IMR-90 (cell line): ENCODE data around the gene CLEC11A. TPM values are rescaled to one million over a fixed set of nuclear protein-coding genes. Genes with fewer than 3 reads are reported as not detected.

Source experiments
- ATAC-seq: fragments of 200-7000 bp; cut with Tn5 transposase; 2 replicates; pipeline ENCODE4 v1.9.1; 2020; ENCODE audit warnings: low read depth, mild to moderate bottlenecking, moderate library complexity
- BruUV-seq: library from RNA; stranded (reverse); fragments of 400-500 nt; replicated peaks from 2 replicates; lab custom pipeline; 2021; lab: Mats Ljungman, UMichigan
- CTCF ChIA-PET: fragments of 300-600 bp; formaldehyde crosslinking; extraction: SDS; loops from one replicate; lab custom pipeline; 2021; ENCODE audit warnings: antibody characterized with exemption; lab: Yijun Ruan, JAX
- POLR2A ChIA-PET: fragments of 300-600 bp; sonication (Branson Sonifier 250); formaldehyde crosslinking; loops from one replicate; lab custom pipeline; 2022; ENCODE audit warnings: antibody characterized with exemption; ENCODE audit not compliant: unreplicated experiment; lab: Charles Lee
- DNase-seq: peaks from one replicate; pipeline ENCODE4 v3.0.0; 2013
- H2AFZ ChIP-seq: replicated peaks from 2 replicates; pipeline ENCODE3; 2013; ENCODE audit warnings: low read length, mild to moderate bottlenecking; ENCODE audit not compliant: poor library complexity
- H2AK5ac ChIP-seq: 2 replicates; pipeline ENCODE4 v1.6.1; 2013; ENCODE audit warnings: low read depth, low read length, inconsistent platforms
- H2AK9ac ChIP-seq: replicated peaks from 2 replicates; pipeline ENCODE3; 2013; ENCODE audit warnings: mild to moderate bottlenecking, low read depth, low read length, moderate library complexity; ENCODE audit not compliant: poor library complexity
- H2BK120ac ChIP-seq: 2 replicates; pipeline ENCODE4 v1.6.1; 2013; ENCODE audit warnings: low read depth, low read length, inconsistent platforms
- H2BK15ac ChIP-seq: 3 replicates; pipeline ENCODE4 v1.6.1; 2013; ENCODE audit warnings: low read depth, low read length, inconsistent platforms
- H2BK20ac ChIP-seq: 2 replicates; pipeline ENCODE4 v1.6.1; 2013; ENCODE audit warnings: low read depth, mild to moderate bottlenecking, inconsistent platforms, low read length, moderate library complexity
- H2BK5ac ChIP-seq: 2 replicates; pipeline ENCODE4 v1.6.1; 2013; ENCODE audit warnings: mild to moderate bottlenecking, low read depth, low read length, inconsistent platforms; ENCODE audit not compliant: poor library complexity, severe bottlenecking
- H3K14ac ChIP-seq: replicated peaks from 2 replicates; pipeline ENCODE4 v1.6.1; 2013; ENCODE audit warnings: low read depth, low read length, inconsistent platforms
- H3K18ac ChIP-seq: 2 replicates; pipeline ENCODE4 v1.6.1; 2013; ENCODE audit warnings: low read depth, low read length, control low read depth
- H3K23ac ChIP-seq: 2 replicates; pipeline ENCODE4 v1.6.1; 2013; ENCODE audit warnings: low read depth, low read length, inconsistent platforms
- H3K27ac ChIP-seq: 2 replicates; pipeline ENCODE4 v1.5.1; 2013; ENCODE audit warnings: mild to moderate bottlenecking, control low read depth, low read length; ENCODE audit not compliant: insufficient read depth
- H3K27me3 ChIP-seq: 2 replicates; pipeline ENCODE4 v1.6.1; 2013; ENCODE audit warnings: low read length; ENCODE audit not compliant: control insufficient read depth, insufficient read depth
- H3K36me3 ChIP-seq: 2 replicates; pipeline ENCODE4 v1.6.1; 2013; ENCODE audit warnings: low read length, mixed read lengths; ENCODE audit not compliant: control insufficient read depth, insufficient read depth
- H3K4ac ChIP-seq: 2 replicates; pipeline ENCODE4 v1.6.1; 2013; ENCODE audit warnings: low read depth, low read length, inconsistent platforms
- H3K4me1 ChIP-seq: 2 replicates; pipeline ENCODE4 v1.6.1; 2013; ENCODE audit warnings: low read length, mixed read lengths; ENCODE audit not compliant: control insufficient read depth, insufficient read depth
- H3K4me2 ChIP-seq: 2 replicates; pipeline ENCODE4 v1.6.1; 2013; ENCODE audit warnings: low read depth, mild to moderate bottlenecking, control low read depth, low read length, moderate library complexity
- H3K4me3 ChIP-seq: 2 replicates; pipeline ENCODE4 v1.5.1; 2013; ENCODE audit warnings: low read depth, mild to moderate bottlenecking, control low read depth, low read length, moderate library complexity; ENCODE audit not compliant: insufficient read depth
- H3K56ac ChIP-seq: 2 replicates; pipeline ENCODE4 v1.6.1; 2013; ENCODE audit warnings: low read length, inconsistent platforms; ENCODE audit not compliant: insufficient read depth; ENCODE audit errors: extremely low read depth
- H3K79me1 ChIP-seq, 2 experiments: 2 replicates each; pipeline ENCODE4 v1.6.1; 2013; ENCODE audit warnings: low read length in 2 of 2, inconsistent platforms in 1 of 2, low read depth in 1 of 2
- H3K9ac ChIP-seq: 2 replicates; pipeline ENCODE4 v1.6.1; 2013; ENCODE audit warnings: low read depth, low read length, control low read depth
- H3K9me1 ChIP-seq: 2 replicates; pipeline ENCODE4 v1.6.1; 2013; ENCODE audit warnings: low read length, inconsistent platforms; ENCODE audit not compliant: insufficient read depth
- H3K9me3 ChIP-seq: 2 replicates; pipeline ENCODE4 v1.6.1; 2013; ENCODE audit warnings: low read length; ENCODE audit not compliant: control insufficient read depth, insufficient read depth
- H4K20me1 ChIP-seq: 2 replicates; pipeline ENCODE4 v1.6.1; 2013; ENCODE audit warnings: low read length, inconsistent platforms; ENCODE audit not compliant: insufficient read depth
- H4K5ac ChIP-seq: 2 replicates; pipeline ENCODE4 v1.6.1; 2013; ENCODE audit warnings: mild to moderate bottlenecking, low read depth, low read length, control low read depth
- H4K8ac ChIP-seq, 2 experiments: 2 replicates each; pipeline ENCODE4 v1.6.1; 2013; ENCODE audit warnings: low read depth in 2 of 2, low read length in 2 of 2, control low read depth in 1 of 2, inconsistent platforms in 1 of 2
- H4K91ac ChIP-seq: 2 replicates; pipeline ENCODE4 v1.6.1; 2013; ENCODE audit warnings: low read depth, low read length, inconsistent platforms; ENCODE audit not compliant: insufficient read depth
- BHLHE40 ChIP-seq: fragments of 150-350 bp; IDR thresholded peaks from 2 replicates; pipeline ENCODE4 v1.6.1; 2016; ENCODE audit warnings: mild to moderate bottlenecking, low read depth, low read length
- CEBPB ChIP-seq: IDR thresholded peaks from 2 replicates; pipeline ENCODE4 v1.6.1; 2012; ENCODE audit warnings: low read depth, low read length, improper control_type of control experiment
- CHD1 ChIP-seq: IDR thresholded peaks from 2 replicates; pipeline ENCODE4 v1.6.1; 2012; ENCODE audit warnings: low read depth, low read length, improper control_type of control experiment
- CTCF ChIP-seq: conservative IDR thresholded peaks from 2 replicates; pipeline ENCODE4 v1.5.1; 2012; ENCODE audit warnings: mild to moderate bottlenecking, low read depth, low read length, improper control_type of control experiment
- ELK1 ChIP-seq: fragments of 150-350 bp; IDR thresholded peaks from 2 replicates; pipeline ENCODE4 v1.6.1; 2016; ENCODE audit warnings: low read depth, mild to moderate bottlenecking, low read length, moderate library complexity, borderline replicate concordance
- FOS ChIP-seq: fragments of 150-350 bp; IDR thresholded peaks from 2 replicates; pipeline ENCODE4 v1.6.1; 2016; ENCODE audit warnings: low read depth, low read length
- MAFK ChIP-seq: IDR thresholded peaks from 2 replicates; pipeline ENCODE4 v1.6.1; 2012; ENCODE audit warnings: low read depth, low read length, improper control_type of control experiment
- MAZ ChIP-seq: IDR thresholded peaks from 2 replicates; pipeline ENCODE4 v1.6.1; 2012; ENCODE audit warnings: low read depth, mild to moderate bottlenecking, low read length, improper control_type of control experiment, moderate library complexity, borderline replicate concordance
- MXI1 ChIP-seq: IDR thresholded peaks from 2 replicates; pipeline ENCODE4 v1.6.1; 2012; ENCODE audit warnings: low read depth, mild to moderate bottlenecking, low read length, moderate library complexity, borderline replicate concordance
- NFE2L2 ChIP-seq: fragments of 150-350 bp; IDR thresholded peaks from 2 replicates; pipeline ENCODE4 v1.6.1; 2016; ENCODE audit warnings: low read depth, mild to moderate bottlenecking, low read length
- POLR2A ChIP-seq: IDR thresholded peaks from 2 replicates; pipeline ENCODE4 v1.6.1; 2012; ENCODE audit warnings: mild to moderate bottlenecking, low read depth, low read length
- RAD21 ChIP-seq: IDR thresholded peaks from 2 replicates; pipeline ENCODE4 v1.6.1; 2012; ENCODE audit warnings: low read length, improper control_type of control experiment
- RCOR1 ChIP-seq: IDR thresholded peaks from 2 replicates; pipeline ENCODE4 v1.6.1; 2012; ENCODE audit warnings: mild to moderate bottlenecking, low read length, improper control_type of control experiment; ENCODE audit not compliant: insufficient replicate concordance
- RFX5 ChIP-seq: IDR thresholded peaks from 2 replicates; pipeline ENCODE4 v1.8.0; 2012; ENCODE audit warnings: low read depth, mild to moderate bottlenecking, low read length, moderate library complexity
- SMC3 ChIP-seq: fragments of 150-350 bp; IDR thresholded peaks from 2 replicates; pipeline ENCODE4 v1.6.1; 2016; ENCODE audit warnings: low read depth, mild to moderate bottlenecking, antibody characterized with exemption, low read length, moderate library complexity
- USF2 ChIP-seq: fragments of 150-350 bp; IDR thresholded peaks from 2 replicates; pipeline ENCODE4 v1.6.1; 2017; ENCODE audit warnings: mild to moderate bottlenecking, antibody characterized with exemption, low read length, low read depth
- WGBS, 2 experiments: methylation state at CpG; one replicate each; pipeline versions ENCODE4 v1.1.5 to v1.1.7; 2013; ENCODE audit warnings: missing lambda C conversion rate in 2 of 2; ENCODE audit not compliant: insufficient read length in 1 of 2; ENCODE audit errors: extremely low coverage in 2 of 2; 5-methylcytosine and 5-hydroxymethylcytosine counted together
- dilution Hi-C: fragments of 300-500 bp; cut with HindIII; formaldehyde crosslinking; loops from one replicate; pipeline ENCODE4 v1.14.3; 2018; ENCODE audit warnings: low sequenced_read_pairs; ENCODE audit not compliant: unreplicated experiment
- in situ Hi-C: fragments of 300-500 bp; cut with MboI; formaldehyde crosslinking; loops from 3 replicates; pipeline ENCODE4 v1.14.3; 2019; ENCODE audit warnings: low sequenced_read_pairs, inconsistent platforms, mixed read lengths
- intact Hi-C: fragments of 100-400 bp; cut with micrococcal nuclease; formaldehyde crosslinking; loops from 2 replicates; pipeline ENCODE4 v1.10.0; 2022
- polyA plus RNA-seq, 3 experiments: library from polyadenylated mRNA; depleted of rRNA; stranded (reverse); fragments of >200 nt; gene quantifications; 2 replicates each; pipeline ENCODE4 v1.2.3, GENCODE V29; 2012; ENCODE audit warnings: low replicate concordance in 1 of 3
- total RNA-seq: library from RNA; depleted of rRNA; stranded (reverse); fragments of >200 nt; gene quantifications from 2 replicates; pipeline ENCODE4 v1.2.3, GENCODE V29; 2012

CLEC11A gene
- total and polyA plus RNA-seq, 2 of the 4 experiments (the other 2 are of a cell fraction), result 17.0 to 152 TPM

GRCh38 chr19:50764409-50764808 lies 41.2 kb downstream of the CLEC11A start:
- no peak overlapping the region for H2AK9ac ChIP-seq
- no peak overlapping the region for H3K23ac ChIP-seq
- no peaks in the 10 kb centered on the region for H3K9me1 ChIP-seq
- H4K8ac ChIP-seq, result no peak overlapping the region
- no peak for DNase-seq
- no peaks in the 10 kb centered on the region for H3K4me1 ChIP-seq
- H3K4me2 ChIP-seq, result no peak overlapping the region
- intact Hi-C loops (no loop called here), in situ Hi-C loops (no loop called here), dilution Hi-C loops (no loop called here)
- H3K9ac ChIP-seq, result no peak overlapping the region
- no CpG with 5 or more reads among the region's 7 CpGs for WGBS, 2 experiments
- no peak overlapping the region for H2AK5ac ChIP-seq
- H3K27me3 ChIP-seq, result no peaks in the 10 kb centered on the region
- H3K27ac ChIP-seq, result no peak overlapping the region
- no peak overlapping the region for H3K14ac ChIP-seq
- H3K4ac ChIP-seq, result no peak overlapping the region
- H4K91ac ChIP-seq, result no peak overlapping the region
- ATAC-seq, result no peak
- H4K5ac ChIP-seq, result no peak overlapping the region
- no peak overlapping the region for H2BK15ac ChIP-seq
- ChIA-PET CTCF (no interaction called here), POLR2A (interaction anchor here (0.6 kb wide), 2 partner anchors 71 to 1403 kb away, joined by 3 to 5 read pairs; no protein-coding TSS in a partner anchor)
- no peak overlapping the region for H2AFZ ChIP-seq
- no peak overlapping the region for H3K56ac ChIP-seq
- H3K18ac ChIP-seq, result no peak overlapping the region
- BruUV-seq, result no TSS peak
- 0 out of 2 replicates have a peak, but pooled peaks cover 2% of the 10 kb centered on the region for H3K9me3 ChIP-seq
- no peak overlapping the region for H2BK120ac ChIP-seq
- H3K36me3 ChIP-seq, result no peaks in the 10 kb centered on the region
- no peak overlapping the region for H3K4me3 ChIP-seq
- H2BK5ac ChIP-seq, result no peak overlapping the region
- no peak overlapping the region for H2BK20ac ChIP-seq
- H3K79me1 ChIP-seq, result no peaks in the 10 kb centered on the region
- TF ChIP-seq FOS (no peak), NFE2L2 (no peak), RAD21 (no peak), POLR2A (no peak), CHD1 (no peak), ELK1 (no peak), MAFK (no peak), RCOR1 (no peak), USF2 (no peak), CEBPB (no peak), BHLHE40 (no peak), MXI1 (no peak), SMC3 (no peak), MAZ (no peak), RFX5 (no peak), CTCF (no peak)
- no peaks in the 10 kb centered on the region for H4K20me1 ChIP-seq
